ENCODE data around the gene PTGER1. TPM values are rescaled to one million over a fixed set of nuclear protein-coding genes. Genes with fewer than 3 reads are reported as not detected.

The PTGER1 gene
- total RNA-seq, 1 donor from 2014 or later = 0.91 TPM

- no peak overlapping the region for H3K4me3 Mint-ChIP-seq (ENCODE audit: unreplicated experiment)
- no peak for TF ChIP-seq EZH2 (IDR thresholded peaks at IDR 0.05; ENCODE audit: insufficient read depth, low read length)
- no peak for TF ChIP-seq CTCF (IDR thresholded peaks at IDR 0.05; ENCODE audit: insufficient read depth, low read depth, low read length)
- Histone ChIP-seq H3K4me3 (ENCODE audit: insufficient read depth, low read depth, low read length) (no peak overlapping the region), H3K79me2 (ENCODE audit: insufficient read depth, low read length) (no peaks in the 10 kb centered on the region), H4K20me1 (ENCODE audit: insufficient read depth, low read length) (no peaks in the 10 kb centered on the region), H3K27ac (ENCODE audit: low read depth, low read length) (no peak overlapping the region), H2AFZ (ENCODE audit: low read depth, low read length) (no peak overlapping the region), H3K27me3 (ENCODE audit: insufficient read depth, low read length) (peaks cover 3% of the 10 kb centered on the region), H3K9me3 (ENCODE audit: insufficient read depth, low read depth, low read length) (no peaks in the 10 kb centered on the region), H3K9ac (ENCODE audit: low read length) (no peak overlapping the region), H3K4me2 (ENCODE audit: low read length) (no peak overlapping the region), H3K36me3 (ENCODE audit: insufficient read depth, low read length) (no peaks in the 10 kb centered on the region), H3K4me1 (ENCODE audit: insufficient read depth, low read length) (no peaks in the 10 kb centered on the region)
- no peaks in the 10 kb centered on the region for H3K9me3 Mint-ChIP-seq (ENCODE audit: unreplicated experiment)
- H3K36me3 Mint-ChIP-seq (ENCODE audit: low read depth, unreplicated experiment) = no peaks in the 10 kb centered on the region
- FAIRE-seq (no peak), DNase-seq (ENCODE audit: low read depth) (no peak)
- no peaks in the 10 kb centered on the region for H3K4me1 Mint-ChIP-seq (ENCODE audit: low read depth, unreplicated experiment)
- peak overlapping the region; percentile 10 for H3K27ac Mint-ChIP-seq (ENCODE audit: unreplicated experiment)
- peaks cover 15% of the 10 kb centered on the region for H3K27me3 Mint-ChIP-seq (ENCODE audit: low read depth, unreplicated experiment)
Measured at GRCh38 chr19:14427461-14427860, 47.7 kb downstream of the PTGER1 start.

- Histone ChIP-seq H3K79me2 (ENCODE audit: insufficient read depth, low read length) (no peaks in the 10 kb centered on the region), H2AFZ (ENCODE audit: low read depth, low read length) (peak overlapping the region; percentile 24), H4K20me1 (ENCODE audit: insufficient read depth, low read length) (no peaks in the 10 kb centered on the region), H3K27me3 (ENCODE audit: insufficient read depth, low read length) (no peaks in the 10 kb centered on the region), H3K27ac (ENCODE audit: low read depth, low read length) (no peak overlapping the region), H3K4me3 (ENCODE audit: insufficient read depth, low read depth, low read length) (no peak overlapping the region), H3K4me2 (ENCODE audit: low read length) (no peak overlapping the region), H3K9ac (ENCODE audit: low read length) (no peak overlapping the region), H3K4me1 (ENCODE audit: insufficient read depth, low read length) (no peaks in the 10 kb centered on the region), H3K36me3 (ENCODE audit: insufficient read depth, low read length) (no peaks in the 10 kb centered on the region), H3K9me3 (ENCODE audit: insufficient read depth, low read depth, low read length) (no peaks in the 10 kb centered on the region)
- Mint-ChIP-seq H3K27me3 (ENCODE audit: low read depth, unreplicated experiment) (peaks cover 13% of the 10 kb centered on the region), H3K9me3 (ENCODE audit: unreplicated experiment) (no peaks in the 10 kb centered on the region), H3K4me3 (ENCODE audit: unreplicated experiment) (no peak overlapping the region), H3K36me3 (ENCODE audit: low read depth, unreplicated experiment) (no peaks in the 10 kb centered on the region), H3K27ac (ENCODE audit: unreplicated experiment) (no peak overlapping the region), H3K4me1 (ENCODE audit: low read depth, unreplicated experiment) (no peaks in the 10 kb centered on the region)
- no peak for TF ChIP-seq CTCF (IDR thresholded peaks at IDR 0.05; ENCODE audit: insufficient read depth, low read depth, low read length)
- no peak for TF ChIP-seq EZH2 (IDR thresholded peaks at IDR 0.05; ENCODE audit: insufficient read depth, low read length)
- DNase-seq (ENCODE audit: low read depth) (peak; percentile 50), FAIRE-seq (no peak)
Measured at GRCh38 chr19:14425696-14426138, 49.4 kb downstream of the PTGER1 start.

Other genes with a start within 250 kb of the PTGER1 start
- gene ADGRE5, start 93.9 kb downstream of the PTGER1 start, total RNA-seq = 8.2 and 9.2 TPM in 2 replicates
- gene DDX39A, start 56.0 kb downstream of the PTGER1 start, total RNA-seq = 44.2 and 54.9 TPM in 2 replicates
- gene PKN1, start 42.0 kb downstream of the PTGER1 start, total RNA-seq = 59.2 and 68.3 TPM in 2 replicates
- gene GIPC1, start 20.8 kb upstream of the PTGER1 start, total RNA-seq = 145 and 169 TPM in 2 replicates
- gene DNAJB1, start 43.0 kb upstream of the PTGER1 start, total RNA-seq = 100 and 105 TPM in 2 replicates
- 106 and 110 TPM in 2 replicates for gene TECR, start 54.2 kb upstream of the PTGER1 start, total RNA-seq
- 153 and 161 TPM in 2 replicates for gene NDUFB7, start 96.7 kb upstream of the PTGER1 start, total RNA-seq
- 0.09 TPM in 1 of 2 replicates, not detected in the other for gene CLEC17A, start 107.7 kb upstream of the PTGER1 start, total RNA-seq
- not detected in 2 replicates for gene ADGRE3, start 199.5 kb upstream of the PTGER1 start, total RNA-seq
- gene ZNF333, start 214.7 kb upstream of the PTGER1 start, total RNA-seq = 10.4 and 13.5 TPM in 2 replicates